Measurements from ENCODE around the gene TMCC1. TPM values are rescaled to one million over a fixed set of nuclear protein-coding genes. Genes with fewer than 3 reads are reported as not detected.
"Not testable (repeated sequence)": the region's sequence is repeated elsewhere in the genome, so short reads cannot be mapped to it uniquely, and the experiment has no call there.

The TMCC1 gene
- total and polyA plus RNA-seq, 10 of the 15 experiments (the other 5 are each of a cell fraction or from before 2014, with no cell fraction given): 2.3 to 21.1 (median 8.4) TPM

DNA sequence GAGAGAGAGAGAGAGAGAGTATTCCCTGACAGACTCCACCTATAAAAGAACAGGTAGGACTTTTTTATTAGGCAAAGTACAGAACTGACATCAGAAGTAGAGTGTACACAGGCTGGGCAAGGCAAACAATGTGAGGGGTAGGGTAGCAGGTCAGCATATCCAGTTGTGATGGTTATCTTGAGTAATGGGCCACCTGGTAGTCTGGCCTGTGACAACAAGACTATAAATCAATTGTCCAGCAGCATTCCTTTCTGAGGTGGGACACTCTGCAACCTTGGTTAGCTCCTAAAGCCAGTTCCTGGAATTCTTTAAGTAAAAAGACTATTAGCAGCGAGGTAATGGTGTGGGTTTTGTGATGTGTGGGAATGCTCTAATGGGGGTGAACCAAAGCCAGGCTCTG, 14.9 kb upstream of the TMCC1 start:
- TF ChIP-seq PAX8 (IDR thresholded peaks at IDR 0.05) (no peak), EZH2 (IDR thresholded peaks at IDR 0.05; ENCODE audit: borderline replicate concordance, control insufficient read depth, low read depth, low read length) (no peak), CEBPZ (IDR thresholded peaks at IDR 0.05; ENCODE audit: low read depth, low read length) (no peak), SRF (IDR thresholded peaks at IDR 0.05; ENCODE audit: low read depth in 2 of 2, low read length in 2 of 2) (no peak), CREM (IDR thresholded peaks at IDR 0.05; ENCODE audit: low read depth) (no peak), SUPT20H (IDR thresholded peaks at IDR 0.05; ENCODE audit: borderline replicate concordance, control insufficient read depth, low read depth, low read length) (no peak), STAT1 (conservative IDR thresholded peaks at IDR 0.05) (no peak), ZNF217 (IDR thresholded peaks at IDR 0.05) (no peak), TBL1XR1 (IDR thresholded peaks at IDR 0.05; ENCODE audit: low read depth, low read length) (no peak), TCF12 (IDR thresholded peaks at IDR 0.05; ENCODE audit: low read depth, low read length) (no peak), BRCA1 (IDR thresholded peaks at IDR 0.05; ENCODE audit: low read depth, low read length) (no peak)
- H4K20me1 ChIP-seq (ENCODE audit: control insufficient read depth, insufficient read depth): no peaks in the 10 kb centered on the region
- H3K9me3 ChIP-seq (replicated peaks; ENCODE audit: control insufficient read depth, insufficient read depth, low read length): peaks cover 7% of the 10 kb centered on the region; the same call in 2 of the 3 replicates
- ChIA-PET SMC1A (ENCODE audit: uncharacterized antibody, unreplicated experiment) (interaction anchor here (0.7 kb wide), 1 partner anchor 1361 kb away, joined by 3 read pairs; no protein-coding TSS in a partner anchor), RAD21 (ENCODE audit: unreplicated experiment) (no interaction called here), CTCF (interaction anchor here (0.6 to 1.3 kb wide), 2 partner anchors 12 to 26 kb away, joined by 3 to 4 read pairs; no protein-coding TSS in a partner anchor), POLR2A (interaction anchor here (0.6 kb wide), 1 partner anchor 44 kb away, joined by 3 read pairs; no protein-coding TSS in a partner anchor)
- H3K27ac ChIP-seq (ENCODE audit: control insufficient read depth, insufficient read depth): no peak overlapping the region
- WGBS (ENCODE audit: insufficient coverage, insufficient replicate concordance, low lambda C conversion rate, missing lambda C conversion rate): 95% methylated on average over 1 of the region's 1 CpG
- no peak for FAIRE-seq
- no peak overlapping the region for H3K9ac ChIP-seq (ENCODE audit: control insufficient read depth, insufficient read depth, low read length)
- no peak overlapping the region for H3K4me2 ChIP-seq (ENCODE audit: control insufficient read depth, insufficient read depth)
- no peak for DNase-seq (ENCODE audit: low read depth, low spot score)
- in situ Hi-C loops (cut with MboI) (no loop called here), intact Hi-C loops (cut with micrococcal nuclease; ENCODE audit: unreplicated experiment) (no loop called here)
- H3K4me3 ChIP-seq: no peak overlapping the region
- no peaks in the 10 kb centered on the region for H3K27me3 ChIP-seq (replicated peaks in 1 of 2; ENCODE audit: control insufficient read depth in 2 of 2, insufficient read depth in 2 of 2, low read length in 1 of 2)
- H3K36me3 ChIP-seq (ENCODE audit: control insufficient read depth in 2 of 2, insufficient read depth in 2 of 2, low read length in 1 of 2): no peaks in the 10 kb centered on the region
- BruUV-seq (replicated peaks): no TSS peak
- H3K4me1 ChIP-seq (ENCODE audit: control insufficient read depth, insufficient read depth, low read length): no peaks in the 10 kb centered on the region
- no peak for ATAC-seq
- H2AFZ ChIP-seq (ENCODE audit: control insufficient read depth, low read depth, low read length): no peak overlapping the region
- no peaks in the 10 kb centered on the region for H3K79me2 ChIP-seq (ENCODE audit: control insufficient read depth, insufficient read depth, low read length)

- H3K27ac ChIP-seq (ENCODE audit: control insufficient read depth, insufficient read depth); H3K4me2 ChIP-seq (ENCODE audit: control insufficient read depth, insufficient read depth); ATAC-seq; H3K79me2 ChIP-seq (ENCODE audit: control insufficient read depth, insufficient read depth, low read length); in situ Hi-C loops (cut with MboI); H3K4me3 ChIP-seq; H3K4me1 ChIP-seq (ENCODE audit: control insufficient read depth, insufficient read depth, low read length); intact Hi-C loops (cut with micrococcal nuclease; ENCODE audit: unreplicated experiment); H4K20me1 ChIP-seq (ENCODE audit: control insufficient read depth, insufficient read depth); H3K9ac ChIP-seq (ENCODE audit: control insufficient read depth, insufficient read depth, low read length); BruUV-seq (replicated peaks); H3K9me3 ChIP-seq (replicated peaks; ENCODE audit: control insufficient read depth, insufficient read depth, low read length); H3K36me3 ChIP-seq (ENCODE audit: control insufficient read depth in 2 of 2, insufficient read depth in 2 of 2, low read length in 1 of 2); DNase-seq (ENCODE audit: low read depth, low spot score); H3K27me3 ChIP-seq (replicated peaks in 1 of 2; ENCODE audit: control insufficient read depth in 2 of 2, insufficient read depth in 2 of 2, low read length in 1 of 2); RAD21 ChIA-PET (ENCODE audit: unreplicated experiment); POLR2A ChIA-PET; SMC1A ChIA-PET (ENCODE audit: uncharacterized antibody, unreplicated experiment); H2AFZ ChIP-seq (ENCODE audit: control insufficient read depth, low read depth, low read length); FAIRE-seq; CTCF ChIA-PET: not testable (repeated sequence)
- whole genome bisulfite sequencing (ENCODE audit: insufficient coverage, insufficient replicate concordance, low lambda C conversion rate, missing lambda C conversion rate): 96% methylated on average over 4 of the region's 4 CpGs
These were observed 7.8 kb upstream of the TMCC1 start for GRCh38 chr3:129901272-129901671.

All from GM12878 (cell line).